ENCODE measurements around the gene THSD4.

DNA sequence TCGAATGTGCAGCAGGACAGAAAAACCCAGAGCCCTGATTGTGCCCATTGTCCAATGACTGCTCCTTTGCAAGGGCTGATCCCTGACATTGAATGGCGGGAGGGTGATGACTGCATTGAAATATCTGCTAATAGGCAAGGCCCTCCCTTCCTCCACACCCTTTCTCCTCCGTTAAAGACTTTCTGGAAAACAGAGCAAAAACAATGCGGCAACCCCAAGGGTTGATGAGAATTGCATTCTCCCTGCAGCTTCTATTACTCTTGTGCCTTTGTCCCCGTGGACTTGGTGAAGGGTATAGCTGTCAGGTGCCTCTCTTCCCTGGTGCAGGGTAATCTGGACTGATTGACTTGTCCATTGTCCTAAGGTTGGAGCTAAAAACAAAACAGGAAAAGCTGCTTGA is 71.8 kb downstream of the THSD4 start:
- TF ChIP-seq CTCF (optimal IDR thresholded peaks at IDR 0.05 in 1 of 3, IDR thresholded peaks at IDR 0.05 in 1 of 3, conservative IDR thresholded peaks at IDR 0.05 in 1 of 3; ENCODE audit: extremely low read depth in 1 of 3, insufficient read depth in 2 of 3, low read length in 3 of 3) = no peak
- TF ChIP-seq EZH2 (IDR thresholded peaks at IDR 0.05; ENCODE audit: low read length) = no peak
